SU-DHL-6 (cell line): Measurements from ENCODE around the gene CST4.
"Not testable (repeated sequence)": the region's sequence is repeated elsewhere in the genome, so short reads cannot be mapped to it uniquely, and the experiment has no call there.

Experiments
- H2AFZ ChIP-seq: fragments of 200-600 bp; sonication (generic); 2 replicates; pipeline ENCODE4 v1.6.1; 2014; ENCODE audit warnings: low read depth, mild to moderate bottlenecking, moderate library complexity, mixed read lengths, antibody characterized with exemption, low read length; ENCODE audit not compliant: severe bottlenecking
- H3F3A ChIP-seq: fragments of 200-600 bp; shearing (Covaris generic); 2 replicates; pipeline ENCODE4 v1.6.0; 2016; ENCODE audit warnings: antibody characterized with exemption, mild to moderate bottlenecking; ENCODE audit not compliant: insufficient read depth
- H3K27ac ChIP-seq: fragments of 200-600 bp; sonication (generic); 2 replicates; pipeline ENCODE4 v1.5.1; 2016; ENCODE audit warnings: low read depth, mild to moderate bottlenecking, low read length, moderate library complexity, mixed read lengths
- H3K27me3 ChIP-seq: fragments of 200-600 bp; sonication (generic), shearing (Covaris generic); 2 replicates; pipeline ENCODE4 v1.6.0; 2014; ENCODE audit warnings: mild to moderate bottlenecking, low read length
- H3K36me3 ChIP-seq: fragments of 200-600 bp; sonication (generic); 2 replicates; pipeline ENCODE4 v1.6.1; 2014; ENCODE audit warnings: mild to moderate bottlenecking, low read length, mixed read lengths
- H3K4me2 ChIP-seq: fragments of 300-600, 200-600 bp; shearing (Covaris generic), sonication (generic); 2 replicates; pipeline ENCODE4 v1.6.0; 2014; ENCODE audit warnings: low read length, low read depth, mild to moderate bottlenecking; ENCODE audit not compliant: poor library complexity, severe bottlenecking
- H3K4me3 ChIP-seq: fragments of 200-600 bp; sonication (generic); 2 replicates; pipeline ENCODE4 v1.5.1; 2014; ENCODE audit warnings: antibody characterized with exemption, low read length, mild to moderate bottlenecking, mixed read lengths; ENCODE audit not compliant: insufficient read depth, poor library complexity, severe bottlenecking
- H3K79me2 ChIP-seq: fragments of 200-600 bp; sonication (generic); 2 replicates; pipeline ENCODE4 v1.6.1; 2014; ENCODE audit warnings: mild to moderate bottlenecking, low read length, moderate library complexity; ENCODE audit not compliant: insufficient read depth
- H3K9ac ChIP-seq: fragments of 200-600 bp; sonication (generic); 2 replicates; pipeline ENCODE4 v1.7.0; 2014; ENCODE audit warnings: mild to moderate bottlenecking, low read length
- H3K9me2 ChIP-seq: fragments of 200-600 bp; sonication (generic); replicated peaks from 2 replicates; pipeline ENCODE4 v1.6.1; 2014; ENCODE audit warnings: low read length; ENCODE audit not compliant: insufficient read depth
- H3K9me3 ChIP-seq: fragments of 200-600 bp; sonication (generic); 2 replicates; pipeline ENCODE4 v1.6.1; 2014; ENCODE audit warnings: low read length, mixed read lengths; ENCODE audit not compliant: insufficient read depth
- H4K20me1 ChIP-seq: fragments of 200-600 bp; sonication (generic); 2 replicates; pipeline ENCODE4 v1.6.1; 2014; ENCODE audit warnings: low read depth, mild to moderate bottlenecking, antibody characterized with exemption, low read length, moderate library complexity, mixed read lengths
- EZH2phosphoT487 ChIP-seq: fragments of 200-600 bp; sonication (generic), shearing (Covaris generic); conservative IDR thresholded peaks from 2 replicates; pipeline ENCODE4 v1.6.1; 2018; ENCODE audit warnings: mild to moderate bottlenecking, antibody characterized with exemption, low read length, moderate library complexity, mixed read lengths
- TF ChIP-seq, protein P1 (sequence below): fragments of 200-600 bp; sonication (generic); IDR thresholded peaks from one replicate; pipeline ENCODE4 v1.5.1; 2017; ENCODE audit warnings: antibody characterized with exemption, mild to moderate bottlenecking, low read length, moderate library complexity; ENCODE audit not compliant: insufficient read depth, poor library complexity, severe bottlenecking

CST4 gene

DNA sequence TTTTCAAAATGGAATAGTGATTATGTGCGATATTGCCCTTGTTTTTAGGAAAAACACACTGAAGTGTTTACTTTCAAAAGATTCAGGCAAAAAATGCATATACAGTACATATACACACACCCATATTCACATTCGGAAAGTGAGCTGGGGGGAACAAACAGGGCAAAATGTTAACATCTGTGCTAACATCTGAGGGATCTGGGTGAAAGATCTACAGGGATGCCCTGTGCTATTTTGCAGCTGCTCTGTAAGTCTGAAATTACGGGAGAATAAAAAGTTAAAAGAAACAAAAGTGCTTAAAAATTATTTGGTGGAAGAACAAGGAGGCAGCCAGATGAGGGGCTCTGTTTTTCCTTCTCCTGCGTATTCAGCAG lies 51.9 kb downstream of the CST4 start:
- no peak overlapping the region for H3K4me2 ChIP-seq
- H3K27me3 ChIP-seq: no peaks in the 10 kb centered on the region
- no peaks in the 10 kb centered on the region for H3K36me3 ChIP-seq
- no peak overlapping the region for H3K27ac ChIP-seq
- H3K9me3 ChIP-seq: no peaks in the 10 kb centered on the region
- H3F3A ChIP-seq: no peaks in the 10 kb centered on the region
- no peak overlapping the region for H2AFZ ChIP-seq
- no peaks in the 10 kb centered on the region for H3K79me2 ChIP-seq
- no peak overlapping the region for H3K4me3 ChIP-seq
- no peaks in the 10 kb centered on the region for H4K20me1 ChIP-seq
- H3K9ac ChIP-seq: no peak overlapping the region
- no peaks in the 10 kb centered on the region for H3K9me2 ChIP-seq
- TF ChIP-seq EZH2phosphoT487: no peak
- TF ChIP-seq, protein P1, sequence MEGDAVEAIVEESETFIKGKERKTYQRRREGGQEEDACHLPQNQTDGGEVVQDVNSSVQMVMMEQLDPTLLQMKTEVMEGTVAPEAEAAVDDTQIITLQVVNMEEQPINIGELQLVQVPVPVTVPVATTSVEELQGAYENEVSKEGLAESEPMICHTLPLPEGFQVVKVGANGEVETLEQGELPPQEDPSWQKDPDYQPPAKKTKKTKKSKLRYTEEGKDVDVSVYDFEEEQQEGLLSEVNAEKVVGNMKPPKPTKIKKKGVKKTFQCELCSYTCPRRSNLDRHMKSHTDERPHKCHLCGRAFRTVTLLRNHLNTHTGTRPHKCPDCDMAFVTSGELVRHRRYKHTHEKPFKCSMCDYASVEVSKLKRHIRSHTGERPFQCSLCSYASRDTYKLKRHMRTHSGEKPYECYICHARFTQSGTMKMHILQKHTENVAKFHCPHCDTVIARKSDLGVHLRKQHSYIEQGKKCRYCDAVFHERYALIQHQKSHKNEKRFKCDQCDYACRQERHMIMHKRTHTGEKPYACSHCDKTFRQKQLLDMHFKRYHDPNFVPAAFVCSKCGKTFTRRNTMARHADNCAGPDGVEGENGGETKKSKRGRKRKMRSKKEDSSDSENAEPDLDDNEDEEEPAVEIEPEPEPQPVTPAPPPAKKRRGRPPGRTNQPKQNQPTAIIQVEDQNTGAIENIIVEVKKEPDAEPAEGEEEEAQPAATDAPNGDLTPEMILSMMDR: no peak

DNA sequence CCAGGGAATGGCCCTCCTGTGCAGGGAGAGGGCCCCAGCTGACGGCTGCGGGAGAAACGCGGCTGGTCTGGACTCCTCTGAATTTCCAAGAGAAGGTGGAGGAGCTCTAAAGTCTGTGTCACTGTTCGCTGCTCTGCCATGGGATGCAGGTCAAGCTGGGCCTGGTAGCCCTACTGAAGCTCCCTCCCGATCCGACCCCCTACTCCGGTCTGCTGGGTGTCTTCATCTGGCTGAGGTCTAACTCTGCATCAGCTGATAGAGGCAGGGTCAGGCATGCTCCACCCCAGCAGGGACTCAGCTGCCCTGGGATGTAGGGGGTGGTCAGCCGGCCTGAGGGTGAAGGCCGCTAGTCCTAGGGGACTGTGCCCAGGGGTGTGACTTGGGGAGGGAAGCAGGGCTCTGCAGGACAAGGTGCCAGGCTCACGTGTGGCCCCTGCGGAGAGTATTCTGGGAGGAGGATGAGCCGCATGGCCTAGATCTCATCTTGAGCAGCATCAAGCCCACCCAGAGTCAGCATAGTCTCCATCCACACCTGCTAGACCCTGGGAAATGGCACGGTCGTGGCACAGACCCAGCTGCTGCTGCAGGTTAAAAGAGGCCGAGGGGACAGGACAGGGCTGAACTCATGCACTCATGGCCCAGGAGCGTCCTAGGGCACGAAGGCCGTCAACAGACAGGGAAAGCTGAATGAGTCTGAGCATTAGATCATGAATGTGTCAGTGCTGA lies 52.5 kb downstream of the CST4 start:
- Histone ChIP-seq H3K9ac (no peak overlapping the region), H3K79me2 (no peaks in the 10 kb centered on the region), H3K4me2 (no peak overlapping the region), H3F3A (no peaks in the 10 kb centered on the region), H3K9me2 (no peaks in the 10 kb centered on the region), H3K36me3 (no peaks in the 10 kb centered on the region), H2AFZ (no peak overlapping the region), H3K27me3 (no peaks in the 10 kb centered on the region), H3K27ac (no peak overlapping the region), H3K9me3 (no peaks in the 10 kb centered on the region), H3K4me3 (no peak overlapping the region), H4K20me1 (no peaks in the 10 kb centered on the region)
- TF ChIP-seq, protein P1: no peak
- no peak for TF ChIP-seq EZH2phosphoT487

- H3K9ac ChIP-seq, H3K36me3 ChIP-seq, H3K9me3 ChIP-seq, H4K20me1 ChIP-seq, H3K9me2 ChIP-seq, H3K27me3 ChIP-seq, H3F3A ChIP-seq, H3K79me2 ChIP-seq, H2AFZ ChIP-seq, H3K4me3 ChIP-seq, H3K4me2 ChIP-seq, H3K27ac ChIP-seq: not testable (repeated sequence)
Observed at GRCh38 chr20:23635768-23636090, 53.1 kb downstream of the CST4 start.
